H1 (cell line): Measurements from ENCODE around the gene RNPEPL1.

Experiments
- CHD1 ChIP-seq: IDR thresholded peaks from 2 replicates; pipeline ENCODE4 v1.6.1; 2012; ENCODE audit warnings: low read depth, low read length, improper control_type of control experiment
- JUN ChIP-seq: IDR thresholded peaks from 2 replicates; pipeline ENCODE4 v1.6.1; 2011; ENCODE audit warnings: low read depth, mild to moderate bottlenecking, improper control_type of control experiment, low read length
- POLR2AphosphoS5 ChIP-seq: IDR thresholded peaks from 2 replicates; pipeline ENCODE4 v1.6.1; 2011; ENCODE audit warnings: low read depth, low read length
- TAF1 ChIP-seq: IDR thresholded peaks from 2 replicates; pipeline ENCODE4 v1.6.1; 2011; ENCODE audit warnings: mild to moderate bottlenecking, low read depth, low read length

DNA sequence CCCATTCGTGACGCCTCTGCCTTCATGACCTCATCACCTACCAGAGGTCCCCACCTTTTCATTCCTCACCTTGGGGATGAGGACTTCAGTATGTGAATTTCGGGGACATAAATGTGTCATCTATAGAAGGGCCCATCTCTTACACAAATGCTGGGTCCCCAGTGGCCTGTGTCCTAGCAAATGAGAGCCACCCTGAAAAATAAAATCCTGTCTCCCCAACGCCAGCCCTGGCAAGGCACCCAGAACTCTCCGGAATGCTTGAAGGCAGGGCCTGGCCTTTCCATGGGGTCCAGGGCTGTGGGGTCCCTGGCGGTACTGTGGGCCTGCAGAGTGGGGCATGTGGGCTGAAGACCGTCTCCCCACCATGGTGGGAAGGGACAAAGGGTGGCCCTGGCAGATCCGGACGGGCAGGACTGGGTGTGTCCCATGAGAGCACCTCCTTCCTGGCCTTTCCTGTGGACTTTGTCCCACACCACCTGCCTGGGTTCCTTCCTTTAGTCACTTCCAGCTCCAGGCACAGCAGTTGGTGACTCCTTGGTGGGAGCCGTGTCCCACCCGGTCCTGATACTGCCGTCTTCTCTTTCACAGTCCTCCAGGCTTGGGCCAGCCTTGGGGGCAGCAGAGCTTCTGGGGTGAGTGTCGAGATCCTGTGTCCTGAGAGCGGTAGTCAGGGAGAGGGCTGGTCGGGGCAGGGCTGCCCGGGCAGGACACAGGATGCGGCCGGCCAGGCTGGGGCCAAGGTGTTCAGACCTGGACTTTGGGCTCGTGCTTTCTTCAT is 36.8 kb downstream of the RNPEPL1 start:
- TF ChIP-seq JUN, result no peak
- TF ChIP-seq TAF1, result no peak
- TF ChIP-seq CHD1, result no peak
- no peak for TF ChIP-seq POLR2AphosphoS5
